ENCODE data around the gene SULT4A1. TPM values are rescaled to one million over a fixed set of nuclear protein-coding genes. Genes with fewer than 3 reads are reported as not detected.

Gene SULT4A1
- total RNA-seq, 1 experiment from 2014 or later = not detected

DNA sequence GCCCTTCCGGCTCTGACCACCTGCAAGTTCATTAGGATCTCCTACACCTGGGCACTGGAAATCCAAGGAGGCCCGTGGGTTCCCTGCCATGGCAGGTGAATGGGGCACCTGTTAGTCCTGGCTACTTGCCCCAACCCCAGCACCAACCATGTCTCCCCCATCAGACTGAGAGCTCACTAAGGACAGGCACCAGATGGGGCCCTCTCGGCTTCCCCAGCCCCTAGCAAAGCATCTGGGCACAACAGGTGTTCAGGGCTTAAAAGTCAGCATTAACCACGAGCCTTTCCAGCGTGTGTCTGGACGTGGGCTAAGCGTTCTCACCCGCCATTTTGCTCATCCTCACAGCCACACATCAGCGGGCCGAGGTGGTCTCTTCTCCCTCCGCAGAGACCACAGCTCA is 2.2 kb downstream of the SULT4A1 start:
- H3K27ac ChIP-seq (ENCODE audit: low read length) = no peak overlapping the region
- H4K20me1 ChIP-seq (ENCODE audit: insufficient read depth, low read depth, low read length) = no peaks in the 10 kb centered on the region
- H3K4me3 ChIP-seq (ENCODE audit: low read length) = no peak overlapping the region
- H3K4me2 ChIP-seq (ENCODE audit: low read depth, low read length, poor library complexity, severe bottlenecking) = no peak overlapping the region
- no peaks in the 10 kb centered on the region for H3K79me2 ChIP-seq (ENCODE audit: low read length)
- no peak overlapping the region for H2AFZ ChIP-seq (ENCODE audit: low read length)
- DNase-seq = no peak
- no peak overlapping the region for H3K9ac ChIP-seq (ENCODE audit: low read length)
- H3K27me3 ChIP-seq (ENCODE audit: low read length) = no peaks in the 10 kb centered on the region
- H3K9me2 ChIP-seq (replicated peaks; ENCODE audit: insufficient read depth, low read length) = no peaks in the 10 kb centered on the region
- H3K4me1 ChIP-seq (ENCODE audit: low read length) = peaks cover 6% of the 10 kb centered on the region
- H3K36me3 ChIP-seq (ENCODE audit: insufficient read depth, low read length) = no peaks in the 10 kb centered on the region
- no peaks in the 10 kb centered on the region for H3K9me3 ChIP-seq (ENCODE audit: low read length)

DNA sequence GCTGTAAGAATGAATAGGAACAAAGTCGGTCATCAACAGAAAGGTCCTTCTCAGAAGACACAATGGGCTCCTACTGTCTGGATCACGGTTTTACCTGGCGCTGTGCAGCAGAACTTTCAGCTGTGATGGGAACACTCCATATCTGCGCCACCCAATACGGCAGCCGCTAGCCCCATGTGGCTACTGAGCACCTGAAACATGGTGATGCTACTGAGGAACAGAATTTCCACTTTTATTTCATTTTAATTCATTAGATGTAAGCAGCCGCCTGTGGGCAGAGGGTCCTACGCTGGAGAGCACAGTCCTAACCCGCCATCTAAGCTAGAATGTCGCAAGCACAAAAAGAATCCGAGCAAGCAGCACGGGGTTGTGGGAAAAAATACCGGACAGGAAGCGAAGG is 2.7 kb downstream of the SULT4A1 start:
- Histone ChIP-seq H3K79me2 (ENCODE audit: low read length) (no peaks in the 10 kb centered on the region), H3K4me2 (ENCODE audit: low read depth, low read length, poor library complexity, severe bottlenecking) (no peak overlapping the region), H2AFZ (ENCODE audit: low read length) (no peak overlapping the region), H3K27ac (ENCODE audit: low read length) (no peak overlapping the region), H3K36me3 (ENCODE audit: insufficient read depth, low read length) (no peaks in the 10 kb centered on the region), H3K9me2 (replicated peaks; ENCODE audit: insufficient read depth, low read length) (no peaks in the 10 kb centered on the region), H3K4me3 (ENCODE audit: low read length) (no peak overlapping the region), H3K27me3 (ENCODE audit: low read length) (no peaks in the 10 kb centered on the region), H3K9ac (ENCODE audit: low read length) (no peak overlapping the region), H3K4me1 (ENCODE audit: low read length) (peaks cover 1% of the 10 kb centered on the region), H4K20me1 (ENCODE audit: insufficient read depth, low read depth, low read length) (no peaks in the 10 kb centered on the region), H3K9me3 (ENCODE audit: low read length) (no peaks in the 10 kb centered on the region)
- no peak for DNase-seq

- Histone ChIP-seq H3K79me2 (ENCODE audit: low read length) (no peaks in the 10 kb centered on the region), H3K27me3 (ENCODE audit: low read length) (no peaks in the 10 kb centered on the region), H3K4me1 (ENCODE audit: low read length) (no peaks in the 10 kb centered on the region), H3K9me3 (ENCODE audit: low read length) (no peaks in the 10 kb centered on the region), H2AFZ (ENCODE audit: low read length) (no peak overlapping the region), H3K9me2 (replicated peaks; ENCODE audit: insufficient read depth, low read length) (no peaks in the 10 kb centered on the region), H3K4me2 (ENCODE audit: low read depth, low read length, poor library complexity, severe bottlenecking) (no peak overlapping the region), H3K36me3 (ENCODE audit: insufficient read depth, low read length) (no peaks in the 10 kb centered on the region), H4K20me1 (ENCODE audit: insufficient read depth, low read depth, low read length) (no peaks in the 10 kb centered on the region), H3K9ac (ENCODE audit: low read length) (no peak overlapping the region), H3K4me3 (ENCODE audit: low read length) (no peak overlapping the region), H3K27ac (ENCODE audit: low read length) (no peak overlapping the region)
- no peak for DNase-seq
These were observed 3.1 kb downstream of the SULT4A1 start for GRCh38 chr22:43859176-43859575.

DNA sequence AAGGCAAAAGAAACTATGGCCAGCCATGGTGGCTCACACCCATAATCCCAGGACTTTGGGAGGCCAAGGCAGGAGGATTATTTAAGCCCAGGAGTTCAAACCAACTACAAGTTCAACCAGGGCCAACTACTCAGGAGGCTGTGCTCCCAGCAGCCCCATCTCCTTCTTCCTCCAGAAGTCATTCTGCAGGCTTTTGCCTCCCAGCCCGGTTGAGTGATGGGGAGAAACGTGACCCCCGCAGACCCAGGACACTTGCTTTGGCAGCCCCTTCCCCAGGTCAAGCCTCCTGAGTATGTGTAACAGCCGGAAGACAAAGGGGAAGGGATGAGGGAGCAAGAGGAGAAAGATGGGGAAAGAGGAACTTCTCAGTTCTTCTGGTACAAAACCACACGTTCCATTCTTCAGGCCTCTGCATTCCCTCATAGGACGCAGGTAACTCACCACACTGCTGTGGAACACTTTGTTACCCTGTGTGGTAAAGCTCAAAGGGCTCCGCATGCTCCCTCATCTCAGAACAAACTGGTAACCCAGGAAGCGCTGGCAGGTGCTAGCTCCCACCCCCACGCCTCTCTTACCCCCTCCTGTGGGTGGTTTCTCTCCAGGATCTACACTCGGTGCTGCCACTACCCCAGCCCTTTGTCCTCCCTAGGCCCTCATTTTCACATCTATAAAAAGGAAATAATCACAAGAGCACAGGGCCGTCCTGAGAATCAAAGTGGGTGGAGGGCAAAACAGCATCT is 4.0 kb downstream of the SULT4A1 start:
- no peaks in the 10 kb centered on the region for H4K20me1 ChIP-seq (ENCODE audit: insufficient read depth, low read depth, low read length)
- DNase-seq = no peak
- H3K4me2 ChIP-seq (ENCODE audit: low read depth, low read length, poor library complexity, severe bottlenecking) = no peak overlapping the region
- H3K36me3 ChIP-seq (ENCODE audit: insufficient read depth, low read length) = no peaks in the 10 kb centered on the region
- H3K4me1 ChIP-seq (ENCODE audit: low read length) = no peaks in the 10 kb centered on the region
- no peak overlapping the region for H3K4me3 ChIP-seq (ENCODE audit: low read length)
- H3K79me2 ChIP-seq (ENCODE audit: low read length) = no peaks in the 10 kb centered on the region
- H3K9me3 ChIP-seq (ENCODE audit: low read length) = no peaks in the 10 kb centered on the region
- H3K27ac ChIP-seq (ENCODE audit: low read length) = no peak overlapping the region
- H3K9me2 ChIP-seq (replicated peaks; ENCODE audit: insufficient read depth, low read length) = no peaks in the 10 kb centered on the region
- H3K27me3 ChIP-seq (ENCODE audit: low read length) = no peaks in the 10 kb centered on the region
- no peak overlapping the region for H3K9ac ChIP-seq (ENCODE audit: low read length)
- no peak overlapping the region for H2AFZ ChIP-seq (ENCODE audit: low read length)

- no peak overlapping the region for H2AFZ ChIP-seq (ENCODE audit: low read length)
- H4K20me1 ChIP-seq (ENCODE audit: insufficient read depth, low read depth, low read length) = no peaks in the 10 kb centered on the region
- H3K4me2 ChIP-seq (ENCODE audit: low read depth, low read length, poor library complexity, severe bottlenecking) = no peak overlapping the region
- H3K79me2 ChIP-seq (ENCODE audit: low read length) = no peaks in the 10 kb centered on the region
- H3K27ac ChIP-seq (ENCODE audit: low read length) = no peak overlapping the region
- H3K9me2 ChIP-seq (replicated peaks; ENCODE audit: insufficient read depth, low read length) = no peaks in the 10 kb centered on the region
- no peaks in the 10 kb centered on the region for H3K9me3 ChIP-seq (ENCODE audit: low read length)
- no peak for DNase-seq
- H3K36me3 ChIP-seq (ENCODE audit: insufficient read depth, low read length) = no peaks in the 10 kb centered on the region
- H3K27me3 ChIP-seq (ENCODE audit: low read length) = no peaks in the 10 kb centered on the region
- H3K4me1 ChIP-seq (ENCODE audit: low read length) = no peaks in the 10 kb centered on the region
- H3K4me3 ChIP-seq (ENCODE audit: low read length) = no peak overlapping the region
- no peak overlapping the region for H3K9ac ChIP-seq (ENCODE audit: low read length)
These were observed 4.9 kb downstream of the SULT4A1 start for GRCh38 chr22:43857367-43857766.

DNA sequence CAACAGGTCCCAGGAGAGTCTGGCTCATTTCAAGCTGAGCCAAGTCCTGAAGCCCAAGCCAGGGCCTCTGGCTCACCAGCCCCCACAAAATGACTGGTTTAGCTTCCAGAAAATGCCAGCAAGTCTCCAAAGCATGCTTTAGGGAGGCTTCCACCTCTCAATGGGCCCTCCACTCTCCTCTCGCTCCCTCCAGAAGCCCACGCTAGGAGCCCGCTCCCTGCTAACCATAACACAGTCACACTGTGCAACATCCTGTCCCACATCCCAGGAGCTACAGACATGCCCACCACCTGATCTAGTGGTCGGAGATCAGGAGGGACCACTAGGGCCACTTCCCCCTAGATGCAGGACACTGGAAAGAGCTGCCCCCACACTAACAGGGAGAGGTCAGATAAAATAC is 6.9 kb downstream of the SULT4A1 start:
- H2AFZ ChIP-seq (ENCODE audit: low read length) = no peak overlapping the region
- no peaks in the 10 kb centered on the region for H3K9me2 ChIP-seq (replicated peaks; ENCODE audit: insufficient read depth, low read length)
- no peaks in the 10 kb centered on the region for H4K20me1 ChIP-seq (ENCODE audit: insufficient read depth, low read depth, low read length)
- H3K27me3 ChIP-seq (ENCODE audit: low read length) = no peaks in the 10 kb centered on the region
- H3K9ac ChIP-seq (ENCODE audit: low read length) = no peak overlapping the region
- no peaks in the 10 kb centered on the region for H3K36me3 ChIP-seq (ENCODE audit: insufficient read depth, low read length)
- H3K79me2 ChIP-seq (ENCODE audit: low read length) = no peaks in the 10 kb centered on the region
- H3K27ac ChIP-seq (ENCODE audit: low read length) = no peak overlapping the region
- DNase-seq = no peak
- no peaks in the 10 kb centered on the region for H3K4me1 ChIP-seq (ENCODE audit: low read length)
- no peaks in the 10 kb centered on the region for H3K9me3 ChIP-seq (ENCODE audit: low read length)
- no peak overlapping the region for H3K4me3 ChIP-seq (ENCODE audit: low read length)
- H3K4me2 ChIP-seq (ENCODE audit: low read depth, low read length, poor library complexity, severe bottlenecking) = no peak overlapping the region

DNA sequence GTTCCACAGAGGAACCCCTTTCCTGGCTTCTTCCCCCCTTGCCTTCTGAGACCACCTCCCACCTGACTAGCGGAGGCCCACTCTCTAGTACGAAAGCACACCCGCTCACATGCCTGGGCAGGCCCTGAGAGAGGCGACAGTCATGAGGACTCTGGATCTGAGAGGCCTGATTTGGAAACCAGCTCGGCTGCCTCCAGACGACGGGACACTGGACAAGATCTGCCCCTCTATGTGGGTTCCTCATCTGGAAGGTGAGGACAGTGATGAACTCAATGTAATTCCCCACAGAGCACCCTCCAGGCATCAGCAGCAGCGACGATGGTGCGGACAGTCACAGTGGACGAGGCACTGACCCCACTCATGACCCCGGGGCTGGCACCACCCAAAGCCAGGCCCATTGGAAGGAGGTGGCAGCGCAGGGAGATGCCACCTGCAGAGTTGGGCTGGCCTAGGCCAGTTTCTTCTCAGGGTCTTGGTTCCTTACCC is 7.5 kb downstream of the SULT4A1 start:
- H3K4me2 ChIP-seq (ENCODE audit: low read depth, low read length, poor library complexity, severe bottlenecking) = no peak overlapping the region
- no peaks in the 10 kb centered on the region for H4K20me1 ChIP-seq (ENCODE audit: insufficient read depth, low read depth, low read length)
- no peaks in the 10 kb centered on the region for H3K4me1 ChIP-seq (ENCODE audit: low read length)
- H3K9ac ChIP-seq (ENCODE audit: low read length) = no peak overlapping the region
- no peaks in the 10 kb centered on the region for H3K79me2 ChIP-seq (ENCODE audit: low read length)
- no peak for DNase-seq
- no peak overlapping the region for H2AFZ ChIP-seq (ENCODE audit: low read length)
- no peak overlapping the region for H3K27ac ChIP-seq (ENCODE audit: low read length)
- no peaks in the 10 kb centered on the region for H3K9me2 ChIP-seq (replicated peaks; ENCODE audit: insufficient read depth, low read length)
- H3K4me3 ChIP-seq (ENCODE audit: low read length) = no peak overlapping the region
- no peaks in the 10 kb centered on the region for H3K36me3 ChIP-seq (ENCODE audit: insufficient read depth, low read length)
- H3K9me3 ChIP-seq (ENCODE audit: low read length) = no peaks in the 10 kb centered on the region
- no peaks in the 10 kb centered on the region for H3K27me3 ChIP-seq (ENCODE audit: low read length)

DNA sequence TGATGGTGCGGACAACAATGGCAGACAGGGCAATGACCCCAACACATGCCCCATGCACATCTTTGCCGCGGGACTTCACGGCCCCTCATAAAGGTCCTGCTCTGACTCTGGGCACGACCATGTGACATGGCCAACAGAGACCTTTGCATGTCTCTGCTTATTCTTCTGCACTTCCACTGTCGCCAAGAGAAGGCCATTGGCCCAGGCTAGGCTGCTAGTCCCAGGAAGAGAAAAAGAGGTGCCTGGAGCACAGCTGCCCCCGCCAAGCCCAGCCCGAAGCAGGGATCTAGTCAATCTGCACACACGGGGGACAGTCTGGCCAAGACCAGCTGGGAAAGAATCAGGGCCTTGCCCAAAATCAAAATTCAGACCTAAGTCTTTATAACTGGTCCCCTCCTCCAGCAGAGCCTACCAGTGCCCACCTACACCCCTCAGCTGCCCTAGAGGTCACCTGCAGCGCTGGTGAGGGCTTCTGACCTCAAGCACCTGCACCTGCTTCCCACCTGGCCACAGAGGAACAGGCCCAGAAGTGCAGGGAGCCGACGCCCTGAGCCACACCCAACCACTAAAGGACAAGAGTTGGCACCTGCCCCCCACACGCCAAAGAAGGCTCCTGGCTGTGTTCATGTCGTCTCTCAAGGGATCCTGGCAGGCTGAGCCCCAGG is 8.1 kb downstream of the SULT4A1 start:
- Histone ChIP-seq H3K4me3 (ENCODE audit: low read length) (no peak overlapping the region), H3K27me3 (ENCODE audit: low read length) (no peaks in the 10 kb centered on the region), H3K79me2 (ENCODE audit: low read length) (no peaks in the 10 kb centered on the region), H3K9me2 (replicated peaks; ENCODE audit: insufficient read depth, low read length) (no peaks in the 10 kb centered on the region), H3K4me1 (ENCODE audit: low read length) (no peaks in the 10 kb centered on the region), H4K20me1 (ENCODE audit: insufficient read depth, low read depth, low read length) (no peaks in the 10 kb centered on the region), H3K4me2 (ENCODE audit: low read depth, low read length, poor library complexity, severe bottlenecking) (no peak overlapping the region), H3K9ac (ENCODE audit: low read length) (no peak overlapping the region), H2AFZ (ENCODE audit: low read length) (no peak overlapping the region), H3K27ac (ENCODE audit: low read length) (no peak overlapping the region), H3K36me3 (ENCODE audit: insufficient read depth, low read length) (no peaks in the 10 kb centered on the region), H3K9me3 (ENCODE audit: low read length) (no peaks in the 10 kb centered on the region)
- no peak for DNase-seq
